Activated CD8-positive, alpha-beta T cell treated with anti-CD3 and anti-CD28 coated beads for 36 hours (primary cell): ENCODE data around the gene LRRK1. TPM values are rescaled to one million over a fixed set of nuclear protein-coding genes. Genes with fewer than 3 reads are reported as not detected.

Source experiments
- ATAC-seq: fragments of 200-7000 bp; cut with Tn5 transposase; one replicate; pipeline ENCODE4 v1.10.0; 2021; ENCODE audit warnings: mild to moderate bottlenecking, moderate library complexity
- CTCF ChIA-PET: fragments of 350-600 bp; sonication (Branson Sonifier 250); formaldehyde crosslinking; loops from one replicate; lab custom pipeline; 2021; ENCODE audit warnings: antibody characterized with exemption; lab: Charles Lee
- POLR2A ChIA-PET: fragments of 350-600 bp; sonication (Branson Sonifier 250); formaldehyde crosslinking; loops from one replicate; lab custom pipeline; 2021; ENCODE audit warnings: antibody characterized with exemption; lab: Charles Lee
- DNase-seq: peaks from one replicate; pipeline ENCODE4 v3.0.0-alpha.2; 2020
- H3K27ac Mint-ChIP-seq: one replicate; pipeline ENCODE4 v1.8.0; 2021; ENCODE audit warnings: mild to moderate bottlenecking, mixed read lengths
- H3K27me3 Mint-ChIP-seq: one replicate; pipeline ENCODE4 v1.8.0; 2021; ENCODE audit warnings: mixed read lengths
- H3K36me3 Mint-ChIP-seq: one replicate; pipeline ENCODE4 v1.8.0; 2021; ENCODE audit warnings: low read depth, mixed read lengths
- H3K4me1 Mint-ChIP-seq: one replicate; pipeline ENCODE4 v1.8.0; 2021; ENCODE audit warnings: low read depth, mixed read lengths
- H3K4me3 Mint-ChIP-seq: one replicate; pipeline ENCODE4 v1.8.0; 2021; ENCODE audit warnings: mild to moderate bottlenecking, moderate library complexity, mixed read lengths
- H3K9me3 Mint-ChIP-seq: one replicate; pipeline ENCODE4 v1.8.0; 2021; ENCODE audit warnings: mixed read lengths
- intact Hi-C: fragments of 100-400 bp; cut with micrococcal nuclease; formaldehyde crosslinking; loops from one replicate; pipeline ENCODE4 v1.10.0; 2022
- total RNA-seq, 2 experiments: library from RNA; stranded (reverse); gene quantifications; one replicate each; pipeline ENCODE4 v1.2.3, GENCODE V29; 2021
- TF ChIP-seq, protein P1 (sequence below): fragments of 200-600 bp; IDR thresholded peaks from one replicate; pipeline ENCODE4 v1.8.0; 2022; ENCODE audit warnings: antibody characterized with exemption, mild to moderate bottlenecking

Gene LRRK1
- total RNA-seq, 2 experiments from 2014 or later = 0.50 to 0.83 TPM

GRCh38 chr15:101115786-101116680, 196.9 kb downstream of the LRRK1 start:
- DNase-seq (no peak), ATAC-seq (peak; percentile 34)
- CTCF ChIA-PET = interaction anchor here (1.3 to 1.9 kb wide), 2 partner anchors 107 to 142 kb away, joined by 3 to 8 read pairs; no protein-coding TSS in a partner anchor
- intact Hi-C loops = no loop called here
- TF ChIP-seq, protein P1, sequence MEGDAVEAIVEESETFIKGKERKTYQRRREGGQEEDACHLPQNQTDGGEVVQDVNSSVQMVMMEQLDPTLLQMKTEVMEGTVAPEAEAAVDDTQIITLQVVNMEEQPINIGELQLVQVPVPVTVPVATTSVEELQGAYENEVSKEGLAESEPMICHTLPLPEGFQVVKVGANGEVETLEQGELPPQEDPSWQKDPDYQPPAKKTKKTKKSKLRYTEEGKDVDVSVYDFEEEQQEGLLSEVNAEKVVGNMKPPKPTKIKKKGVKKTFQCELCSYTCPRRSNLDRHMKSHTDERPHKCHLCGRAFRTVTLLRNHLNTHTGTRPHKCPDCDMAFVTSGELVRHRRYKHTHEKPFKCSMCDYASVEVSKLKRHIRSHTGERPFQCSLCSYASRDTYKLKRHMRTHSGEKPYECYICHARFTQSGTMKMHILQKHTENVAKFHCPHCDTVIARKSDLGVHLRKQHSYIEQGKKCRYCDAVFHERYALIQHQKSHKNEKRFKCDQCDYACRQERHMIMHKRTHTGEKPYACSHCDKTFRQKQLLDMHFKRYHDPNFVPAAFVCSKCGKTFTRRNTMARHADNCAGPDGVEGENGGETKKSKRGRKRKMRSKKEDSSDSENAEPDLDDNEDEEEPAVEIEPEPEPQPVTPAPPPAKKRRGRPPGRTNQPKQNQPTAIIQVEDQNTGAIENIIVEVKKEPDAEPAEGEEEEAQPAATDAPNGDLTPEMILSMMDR = no peak
- POLR2A ChIA-PET = interaction anchor here (0.6 to 0.8 kb wide), 2 partner anchors 11 to 52 kb away, joined by 3 read pairs; no protein-coding TSS in a partner anchor
- Mint-ChIP-seq H3K4me1 (peaks cover 9% of the 10 kb centered on the region), H3K27ac (no peak overlapping the region), H3K9me3 (no peaks in the 10 kb centered on the region), H3K36me3 (no peaks in the 10 kb centered on the region), H3K4me3 (no peak overlapping the region), H3K27me3 (no peaks in the 10 kb centered on the region)

GRCh38 chr15:101116681-101116976, 197.5 kb downstream of the LRRK1 start:
- intact Hi-C loops = no loop called here
- TF ChIP-seq, protein P1 = no peak
- DNase-seq = no peak
- peaks cover 9% of the 10 kb centered on the region for H3K4me1 Mint-ChIP-seq
- peak; percentile 13 for ATAC-seq
- no peaks in the 10 kb centered on the region for H3K9me3 Mint-ChIP-seq
- POLR2A ChIA-PET = interaction anchor here (0.6 to 1.2 kb wide), 2 partner anchors 10 to 52 kb away, joined by 3 read pairs; no protein-coding TSS in a partner anchor
- H3K27ac Mint-ChIP-seq = no peak overlapping the region
- H3K36me3 Mint-ChIP-seq = no peaks in the 10 kb centered on the region
- no peak overlapping the region for H3K4me3 Mint-ChIP-seq
- CTCF ChIA-PET = interaction anchor here (0.7 to 1.9 kb wide), 3 partner anchors 22 to 142 kb away, joined by 3 to 8 read pairs (median 3); no protein-coding TSS in a partner anchor
- no peaks in the 10 kb centered on the region for H3K27me3 Mint-ChIP-seq

DNA sequence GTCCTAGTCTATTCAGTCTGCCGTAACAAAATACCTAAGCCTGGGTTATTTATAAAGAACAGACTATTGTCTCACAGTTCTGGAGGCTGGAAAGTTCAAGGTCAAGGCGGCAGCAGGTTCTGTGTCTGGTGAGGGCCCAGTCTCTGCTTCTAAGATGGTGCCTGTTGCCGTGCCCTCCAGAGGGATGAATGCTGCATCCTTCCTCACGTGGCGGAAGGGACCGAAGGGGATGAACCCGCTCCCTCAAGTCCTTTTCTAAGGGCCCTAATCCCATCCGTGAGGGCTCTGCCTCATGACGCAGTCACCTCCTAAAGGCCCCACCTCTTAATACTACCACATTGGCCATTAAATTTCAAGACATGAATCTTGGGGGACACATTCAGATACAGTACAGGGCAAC, 199.0 kb downstream of the LRRK1 start:
- ChIA-PET CTCF (no interaction called here), POLR2A (no interaction called here)
- H3K27ac Mint-ChIP-seq = no peak overlapping the region
- H3K36me3 Mint-ChIP-seq = no peaks in the 10 kb centered on the region
- TF ChIP-seq, protein P1 = no peak
- peaks cover 19% of the 10 kb centered on the region for H3K4me1 Mint-ChIP-seq
- H3K4me3 Mint-ChIP-seq = no peak overlapping the region
- no peaks in the 10 kb centered on the region for H3K27me3 Mint-ChIP-seq
- no peak for DNase-seq
- no peak for ATAC-seq
- no peaks in the 10 kb centered on the region for H3K9me3 Mint-ChIP-seq
- intact Hi-C loops = no loop called here

GRCh38 chr15:101118615-101119014, 199.5 kb downstream of the LRRK1 start:
- H3K27me3 Mint-ChIP-seq = no peaks in the 10 kb centered on the region
- TF ChIP-seq, protein P1 = no peak
- CTCF ChIA-PET = interaction anchor here (0.8 to 1.2 kb wide), 3 partner anchors 15 to 140 kb away, joined by 3 read pairs; no protein-coding TSS in a partner anchor
- H3K9me3 Mint-ChIP-seq = no peaks in the 10 kb centered on the region
- DNase-seq (no peak), ATAC-seq (no peak)
- intact Hi-C loops = no loop called here
- H3K4me1 Mint-ChIP-seq = peaks cover 24% of the 10 kb centered on the region
- no peak overlapping the region for H3K27ac Mint-ChIP-seq
- POLR2A ChIA-PET = interaction anchor here (0.9 kb wide), 1 partner anchor 30 kb away, joined by 3 read pairs; no protein-coding TSS in a partner anchor
- H3K36me3 Mint-ChIP-seq = no peaks in the 10 kb centered on the region
- no peak overlapping the region for H3K4me3 Mint-ChIP-seq

DNA sequence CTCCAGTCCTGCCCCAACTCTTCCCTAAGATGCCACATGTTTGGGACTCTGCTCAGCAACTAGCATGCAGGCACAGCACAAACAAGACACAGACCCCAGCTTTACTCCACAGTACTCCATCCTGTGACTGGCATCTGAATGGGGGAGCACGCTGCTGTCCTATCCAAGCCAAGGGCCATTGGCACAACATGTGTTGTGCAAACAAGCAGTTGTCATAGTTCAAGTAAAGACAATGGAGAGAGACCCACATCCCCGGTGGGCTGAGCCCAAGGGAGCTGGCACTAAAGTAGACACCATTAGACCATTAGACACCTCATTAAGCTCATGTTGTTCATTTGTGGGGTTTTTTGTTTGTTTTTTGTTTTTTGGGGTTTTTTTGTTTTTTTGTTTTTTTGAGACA, 200.0 kb downstream of the LRRK1 start:
- Mint-ChIP-seq H3K9me3 (no peaks in the 10 kb centered on the region), H3K4me3 (no peak overlapping the region), H3K4me1 (peaks cover 30% of the 10 kb centered on the region), H3K27ac (no peak overlapping the region), H3K27me3 (no peaks in the 10 kb centered on the region), H3K36me3 (no peaks in the 10 kb centered on the region)
- ChIA-PET POLR2A (interaction anchor here (0.9 kb wide), 1 partner anchor 30 kb away, joined by 3 read pairs; no protein-coding TSS in a partner anchor), CTCF (interaction anchor here (0.8 to 1.2 kb wide), 4 partner anchors 14 to 139 kb away, joined by 3 read pairs; no protein-coding TSS in a partner anchor)
- DNase-seq (no peak), ATAC-seq (no peak)
- intact Hi-C loops = no loop called here
- TF ChIP-seq, protein P1 = no peak
